GM12878 (cell line): ENCODE data around the gene KRTAP1-3. TPM values are rescaled to one million over a fixed set of nuclear protein-coding genes. Genes with fewer than 3 reads are reported as not detected.

ENCODE experiments used
- ATAC-seq: fragments of 200-7000 bp; cut with Tn5 transposase; 3 replicates; pipeline ENCODE4 v1.9.1; 2020; ENCODE audit warnings: mild to moderate bottlenecking, moderate library complexity
- BruUV-seq: library from RNA; stranded (reverse); fragments of 400-500 nt; replicated peaks from 2 replicates; lab custom pipeline; 2021; lab: Mats Ljungman, UMichigan
- CTCF ChIA-PET: fragments of 300-600 bp; sonication (Branson Sonifier 250); formaldehyde crosslinking; extraction: SDS; loops from one replicate; lab custom pipeline; 2021; ENCODE audit warnings: inconsistent platforms; lab: Yijun Ruan, JAX
- POLR2A ChIA-PET: fragments of 350-600 bp; formaldehyde crosslinking; extraction: SDS; loops from one replicate; lab custom pipeline; 2021; ENCODE audit warnings: inconsistent platforms; lab: Charles Lee
- RAD21 ChIA-PET: fragments of 300-600 bp; sonication (Branson Sonifier 250); formaldehyde crosslinking; loops from one replicate; lab custom pipeline; 2023; ENCODE audit warnings: antibody characterized with exemption; ENCODE audit not compliant: unreplicated experiment; lab: Charles Lee
- SMC1A ChIA-PET: fragments of 300-600 bp; sonication (Branson Sonifier 250); formaldehyde crosslinking; loops from one replicate; lab custom pipeline; 2023; ENCODE audit not compliant: unreplicated experiment, uncharacterized antibody; lab: Charles Lee
- DNase-seq: peaks from one replicate; pipeline ENCODE4 v3.0.0-alpha.2; 2011; ENCODE audit warnings: low read depth, low spot score
- FAIRE-seq: peaks from 3 replicates; lab custom pipeline; 2011; peaks lifted over from hg19 to GRCh38; lab: Jason Lieb, UNC
- H2AFZ ChIP-seq: 2 replicates; pipeline ENCODE4 v1.6.0; 2011; ENCODE audit warnings: low read depth, low read length, control low read depth; ENCODE audit not compliant: control insufficient read depth
- H3K27ac ChIP-seq: 2 replicates; pipeline ENCODE4 v1.5.1; 2011; ENCODE audit warnings: control low read depth; ENCODE audit not compliant: control insufficient read depth, insufficient read depth
- H3K27me3 ChIP-seq, 2 experiments: replicated peaks in 1 of 2; 2 replicates each; pipeline versions ENCODE4 v1.6.0 to v1.6.1; 2011; ENCODE audit warnings: low read length in 1 of 2; ENCODE audit not compliant: control insufficient read depth in 2 of 2, insufficient read depth in 2 of 2
- H3K36me3 ChIP-seq, 2 experiments: 2 replicates each; pipeline ENCODE4 v1.5.1; 2011; ENCODE audit warnings: low read length in 1 of 2; ENCODE audit not compliant: control insufficient read depth in 2 of 2, insufficient read depth in 2 of 2
- H3K4me1 ChIP-seq: 2 replicates; pipeline ENCODE4 v1.6.1; 2011; ENCODE audit warnings: mild to moderate bottlenecking, low read length, moderate library complexity, mixed read lengths; ENCODE audit not compliant: control insufficient read depth, insufficient read depth
- H3K4me2 ChIP-seq: 2 replicates; pipeline ENCODE4 v1.6.0; 2011; ENCODE audit warnings: control low read depth; ENCODE audit not compliant: control insufficient read depth, insufficient read depth
- H3K4me3 ChIP-seq: fragments of 200-600 bp; sonication (generic); 2 replicates; pipeline ENCODE4 v1.5.1; 2016
- H3K79me2 ChIP-seq: 2 replicates; pipeline ENCODE4 v1.6.0; 2011; ENCODE audit warnings: low read length; ENCODE audit not compliant: control insufficient read depth, insufficient read depth
- H3K9ac ChIP-seq: 2 replicates; pipeline ENCODE4 v1.8.0; 2011; ENCODE audit warnings: low read length, control low read depth, mixed read lengths; ENCODE audit not compliant: control insufficient read depth, insufficient read depth
- H3K9me3 ChIP-seq: replicated peaks from 3 replicates; pipeline ENCODE4 v1.5.1; 2011; ENCODE audit warnings: mild to moderate bottlenecking, low read length; ENCODE audit not compliant: control insufficient read depth, insufficient read depth
- H4K20me1 ChIP-seq: 2 replicates; pipeline ENCODE4 v1.6.0; 2011; ENCODE audit not compliant: control insufficient read depth, insufficient read depth
- BACH1 ChIP-seq: fragments of 450-650 bp; IDR thresholded peaks from 2 replicates; pipeline ENCODE4 v1.6.1; 2017; ENCODE audit warnings: mild to moderate bottlenecking, borderline replicate concordance
- EED ChIP-seq: sonication (generic); IDR thresholded peaks from 2 replicates; pipeline ENCODE4 v1.6.1; 2016; ENCODE audit warnings: antibody characterized with exemption, low read depth
- FOS ChIP-seq: IDR thresholded peaks from 3 replicates; pipeline ENCODE4 v1.6.1; 2011; ENCODE audit warnings: borderline replicate concordance; ENCODE audit not compliant: insufficient read length; ENCODE audit errors: extremely low read depth
- SIN3A ChIP-seq: IDR thresholded peaks from 2 replicates; pipeline ENCODE4 v1.6.1; 2012; ENCODE audit warnings: low read depth, low read length, improper control_type of control experiment
- SIX5 ChIP-seq: IDR thresholded peaks from 2 replicates; pipeline ENCODE4 v1.6.1; 2011; ENCODE audit warnings: mild to moderate bottlenecking, low read depth, low read length, moderate library complexity; ENCODE audit not compliant: severe bottlenecking
- SMAD5 ChIP-seq: IDR thresholded peaks from 2 replicates; pipeline ENCODE4 v1.6.1; 2016; ENCODE audit warnings: antibody characterized with exemption, low read depth
- SREBF2 ChIP-seq: IDR thresholded peaks from 2 replicates; pipeline ENCODE4 v1.6.1; 2012; ENCODE audit warnings: mild to moderate bottlenecking, low read length
- ZNF622 ChIP-seq: fragments of 450-650 bp; IDR thresholded peaks from 2 replicates; pipeline ENCODE4 v1.6.1; 2017; ENCODE audit warnings: mild to moderate bottlenecking, inconsistent platforms
- in situ Hi-C: fragments of 300-500 bp; cut with MboI; formaldehyde crosslinking; loops from 9 replicates; pipeline ENCODE4 v1.14.3; 2018; ENCODE audit warnings: mixed read lengths
- intact Hi-C: fragments of 100-400 bp; cut with micrococcal nuclease; formaldehyde crosslinking; loops from one replicate; pipeline ENCODE4 v1.14.2; 2022; ENCODE audit not compliant: unreplicated experiment
- polyA plus RNA-seq, 11 experiments: library from polyadenylated mRNA; depleted of rRNA in 4 of 11; unstranded in 6 of 11; stranded (reverse) in 5 of 11; fragments of >200 nt; fragmentation: Nextera tagmentation in 4 of 11; fragmentation: Illumina TruSeq in 1 of 11; extraction: Ambion mirVana in 4 of 11; extraction: Trizol in 1 of 11; gene quantifications; 1 replicate in 1 of 11; 2 replicates in 10 of 11; pipeline versions ENCODE4 v1.2.1 to v1.2.3, GENCODE V29; 2011 to 2016; ENCODE audit warnings: inconsistent platforms in 2 of 11, missing spikeins in 2 of 11, low read depth in 1 of 11
- total RNA-seq, 4 experiments: library from RNA; depleted of rRNA in 3 of 4; stranded (reverse); fragments of >200 nt in 3 of 4; fragmentation: Illumina TruSeq in 1 of 4; extraction: Trizol in 1 of 4; gene quantifications; 2 replicates each; pipeline versions ENCODE4 v1.2.1 to v1.2.3, GENCODE V29; 2013 to 2021
- TF ChIP-seq, protein P1 (sequence below): fragments of 450-650 bp; formaldehyde crosslinking; IDR thresholded peaks from 2 replicates; pipeline ENCODE4 v1.5.0; 2022; ENCODE audit warnings: mild to moderate bottlenecking, missing genetic modification characterization
- TF ChIP-seq, protein P2 (sequence below): IDR thresholded peaks from 2 replicates; pipeline ENCODE4 v1.6.1; 2012; ENCODE audit warnings: improper control_type of control experiment, low read depth, low read length; ENCODE audit not compliant: insufficient replicate concordance

Gene KRTAP1-3
- total and polyA plus RNA-seq, 10 of the 15 experiments (the other 5 are each of a cell fraction or from before 2014, with no cell fraction given), result not detected

DNA sequence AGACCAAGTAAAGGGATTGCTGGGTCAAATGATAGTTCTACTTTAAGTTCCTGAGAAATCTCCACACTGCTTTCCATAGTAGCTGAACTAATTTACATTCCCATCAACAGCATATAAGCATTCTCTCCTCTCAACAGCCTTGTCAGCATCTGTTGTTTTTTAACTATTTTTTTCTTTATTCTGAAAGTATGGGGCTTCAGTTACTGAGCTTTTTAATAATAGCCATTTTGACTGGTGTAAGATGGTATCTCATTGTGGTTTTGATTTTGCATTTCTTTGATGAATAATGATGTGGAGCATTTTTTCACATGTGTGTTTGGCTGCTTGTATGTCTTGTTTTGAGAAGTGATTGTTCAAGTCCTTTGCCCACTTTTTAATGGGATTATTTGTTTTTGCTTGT lies 17.9 kb upstream of the KRTAP1-3 start:
- Histone ChIP-seq H3K36me3 (no peaks in the 10 kb centered on the region), H3K9ac (no peak overlapping the region), H4K20me1 (no peaks in the 10 kb centered on the region), H3K79me2 (no peaks in the 10 kb centered on the region), H3K4me3 (no peak overlapping the region), H2AFZ (no peak overlapping the region), H3K27ac (no peak overlapping the region), H3K27me3 (no peaks in the 10 kb centered on the region; a peak in 1 of 4 replicates), H3K9me3 (no peaks in the 10 kb centered on the region), H3K4me2 (no peak overlapping the region), H3K4me1 (no peaks in the 10 kb centered on the region)
- DNase-seq (no peak), FAIRE-seq (no peak), ATAC-seq (no peak)
- BruUV-seq, result no TSS peak
- ChIA-PET RAD21 (no interaction called here), POLR2A (no interaction called here), CTCF (no interaction called here), SMC1A (interaction anchor here (0.9 kb wide), 1 partner anchor 16 kb away, joined by 3 read pairs; no protein-coding TSS in a partner anchor)
- in situ Hi-C loops (no loop called here), intact Hi-C loops (no loop called here)
- TF ChIP-seq, protein P1, sequence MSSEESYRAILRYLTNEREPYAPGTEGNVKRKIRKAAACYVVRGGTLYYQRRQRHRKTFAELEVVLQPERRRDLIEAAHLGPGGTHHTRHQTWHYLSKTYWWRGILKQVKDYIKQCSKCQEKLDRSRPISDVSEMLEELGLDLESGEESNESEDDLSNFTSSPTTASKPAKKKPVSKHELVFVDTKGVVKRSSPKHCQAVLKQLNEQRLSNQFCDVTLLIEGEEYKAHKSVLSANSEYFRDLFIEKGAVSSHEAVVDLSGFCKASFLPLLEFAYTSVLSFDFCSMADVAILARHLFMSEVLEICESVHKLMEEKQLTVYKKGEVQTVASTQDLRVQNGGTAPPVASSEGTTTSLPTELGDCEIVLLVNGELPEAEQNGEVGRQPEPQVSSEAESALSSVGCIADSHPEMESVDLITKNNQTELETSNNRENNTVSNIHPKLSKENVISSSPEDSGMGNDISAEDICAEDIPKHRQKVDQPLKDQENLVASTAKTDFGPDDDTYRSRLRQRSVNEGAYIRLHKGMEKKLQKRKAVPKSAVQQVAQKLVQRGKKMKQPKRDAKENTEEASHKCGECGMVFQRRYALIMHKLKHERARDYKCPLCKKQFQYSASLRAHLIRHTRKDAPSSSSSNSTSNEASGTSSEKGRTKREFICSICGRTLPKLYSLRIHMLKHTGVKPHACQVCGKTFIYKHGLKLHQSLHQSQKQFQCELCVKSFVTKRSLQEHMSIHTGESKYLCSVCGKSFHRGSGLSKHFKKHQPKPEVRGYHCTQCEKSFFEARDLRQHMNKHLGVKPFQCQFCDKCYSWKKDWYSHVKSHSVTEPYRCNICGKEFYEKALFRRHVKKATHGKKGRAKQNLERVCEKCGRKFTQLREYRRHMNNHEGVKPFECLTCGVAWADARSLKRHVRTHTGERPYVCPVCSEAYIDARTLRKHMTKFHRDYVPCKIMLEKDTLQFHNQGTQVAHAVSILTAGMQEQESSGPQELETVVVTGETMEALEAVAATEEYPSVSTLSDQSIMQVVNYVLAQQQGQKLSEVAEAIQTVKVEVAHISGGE (CRISPR knock-in tag), result no peak
- no peak for TF ChIP-seq SIN3A
- TF ChIP-seq ZNF622, result no peak
- no peak for TF ChIP-seq FOS
- no peak for TF ChIP-seq SREBF2
- no peak for TF ChIP-seq SMAD5
- no peak for TF ChIP-seq SIX5
- no peak for TF ChIP-seq EED
- no peak for TF ChIP-seq BACH1
- TF ChIP-seq, protein P2, sequence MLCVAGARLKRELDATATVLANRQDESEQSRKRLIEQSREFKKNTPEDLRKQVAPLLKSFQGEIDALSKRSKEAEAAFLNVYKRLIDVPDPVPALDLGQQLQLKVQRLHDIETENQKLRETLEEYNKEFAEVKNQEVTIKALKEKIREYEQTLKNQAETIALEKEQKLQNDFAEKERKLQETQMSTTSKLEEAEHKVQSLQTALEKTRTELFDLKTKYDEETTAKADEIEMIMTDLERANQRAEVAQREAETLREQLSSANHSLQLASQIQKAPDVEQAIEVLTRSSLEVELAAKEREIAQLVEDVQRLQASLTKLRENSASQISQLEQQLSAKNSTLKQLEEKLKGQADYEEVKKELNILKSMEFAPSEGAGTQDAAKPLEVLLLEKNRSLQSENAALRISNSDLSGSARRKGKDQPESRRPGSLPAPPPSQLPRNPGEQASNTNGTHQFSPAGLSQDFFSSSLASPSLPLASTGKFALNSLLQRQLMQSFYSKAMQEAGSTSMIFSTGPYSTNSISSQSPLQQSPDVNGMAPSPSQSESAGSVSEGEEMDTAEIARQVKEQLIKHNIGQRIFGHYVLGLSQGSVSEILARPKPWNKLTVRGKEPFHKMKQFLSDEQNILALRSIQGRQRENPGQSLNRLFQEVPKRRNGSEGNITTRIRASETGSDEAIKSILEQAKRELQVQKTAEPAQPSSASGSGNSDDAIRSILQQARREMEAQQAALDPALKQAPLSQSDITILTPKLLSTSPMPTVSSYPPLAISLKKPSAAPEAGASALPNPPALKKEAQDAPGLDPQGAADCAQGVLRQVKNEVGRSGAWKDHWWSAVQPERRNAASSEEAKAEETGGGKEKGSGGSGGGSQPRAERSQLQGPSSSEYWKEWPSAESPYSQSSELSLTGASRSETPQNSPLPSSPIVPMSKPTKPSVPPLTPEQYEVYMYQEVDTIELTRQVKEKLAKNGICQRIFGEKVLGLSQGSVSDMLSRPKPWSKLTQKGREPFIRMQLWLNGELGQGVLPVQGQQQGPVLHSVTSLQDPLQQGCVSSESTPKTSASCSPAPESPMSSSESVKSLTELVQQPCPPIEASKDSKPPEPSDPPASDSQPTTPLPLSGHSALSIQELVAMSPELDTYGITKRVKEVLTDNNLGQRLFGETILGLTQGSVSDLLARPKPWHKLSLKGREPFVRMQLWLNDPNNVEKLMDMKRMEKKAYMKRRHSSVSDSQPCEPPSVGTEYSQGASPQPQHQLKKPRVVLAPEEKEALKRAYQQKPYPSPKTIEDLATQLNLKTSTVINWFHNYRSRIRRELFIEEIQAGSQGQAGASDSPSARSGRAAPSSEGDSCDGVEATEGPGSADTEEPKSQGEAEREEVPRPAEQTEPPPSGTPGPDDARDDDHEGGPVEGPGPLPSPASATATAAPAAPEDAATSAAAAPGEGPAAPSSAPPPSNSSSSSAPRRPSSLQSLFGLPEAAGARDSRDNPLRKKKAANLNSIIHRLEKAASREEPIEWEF, result no peak
